HFFc6 (cell line): ENCODE data around the gene HAT1. TPM values are rescaled to one million over a fixed set of nuclear protein-coding genes. Genes with fewer than 3 reads are reported as not detected.
A peak's percentile ranks its signal among the peaks of the same experiment; 100 is the strongest.

Experiments
- DNase-seq: peaks from one replicate; pipeline ENCODE4 v3.0.0-alpha.2; 2018
- H3K27ac Mint-ChIP-seq: 2 replicates; pipeline ENCODE4 v1.8.0; 2020; ENCODE audit warnings: mild to moderate bottlenecking, mixed read lengths
- H3K27me3 Mint-ChIP-seq: 2 replicates; pipeline ENCODE4 v1.8.0; 2021; ENCODE audit warnings: mild to moderate bottlenecking, moderate library complexity, mixed read lengths; ENCODE audit not compliant: insufficient read depth
- H3K36me3 Mint-ChIP-seq: 2 replicates; pipeline ENCODE4 v1.8.0; 2021; ENCODE audit warnings: low read depth, mixed read lengths
- H3K4me1 Mint-ChIP-seq: 2 replicates; pipeline ENCODE4 v1.8.0; 2020; ENCODE audit warnings: low read depth, mixed read lengths
- H3K4me3 Mint-ChIP-seq: 2 replicates; pipeline ENCODE4 v1.8.0; 2020; ENCODE audit warnings: mild to moderate bottlenecking, moderate library complexity, mixed read lengths
- H3K9me3 Mint-ChIP-seq: 2 replicates; pipeline ENCODE4 v1.8.0; 2020; ENCODE audit warnings: mild to moderate bottlenecking, mixed read lengths
- CTCF ChIP-seq: fragments of 200-600 bp; sonication (generic); IDR thresholded peaks from 2 replicates; pipeline ENCODE4 v1.5.0; 2021; ENCODE audit warnings: antibody characterized with exemption, mild to moderate bottlenecking
- total RNA-seq, 6 experiments: library from RNA; stranded (reverse); fragmentation: NEBNext Ultra II Directional; extraction: Animal tissue kit (Norgen Biotek cat#: 25700); gene quantifications; 2 replicates in 1 of 6; 3 replicates in 5 of 6; pipeline ENCODE4 v1.2.3, GENCODE V29; 2021

Gene HAT1
- total RNA-seq, 6 experiments from 2014 or later, result 40.3 to 65.1 (median 61.3) TPM

- Mint-ChIP-seq H3K36me3 (no peaks in the 10 kb centered on the region), H3K27me3 (no peaks in the 10 kb centered on the region), H3K27ac (no peak overlapping the region), H3K4me1 (peaks cover 34% of the 10 kb centered on the region), H3K4me3 (no peak overlapping the region), H3K9me3 (no peaks in the 10 kb centered on the region)
- DNase-seq, result no peak
- no peak for TF ChIP-seq CTCF
These were observed 41.5 kb upstream of the HAT1 start for GRCh38 chr2:171880774-171881173.

- Mint-ChIP-seq H3K4me1 (peaks cover 34% of the 10 kb centered on the region), H3K4me3 (no peak overlapping the region), H3K27me3 (no peaks in the 10 kb centered on the region), H3K9me3 (no peaks in the 10 kb centered on the region), H3K27ac (peak overlapping the region; percentile 0; the same call in 1 of the 2 replicates), H3K36me3 (no peaks in the 10 kb centered on the region)
- no peak for DNase-seq
- no peak for TF ChIP-seq CTCF
These were observed 40.0 kb upstream of the HAT1 start for GRCh38 chr2:171882089-171882769.

GRCh38 chr2:171883275-171883893 is 38.9 kb upstream of the HAT1 start:
- no peak for TF ChIP-seq CTCF
- no peaks in the 10 kb centered on the region for H3K36me3 Mint-ChIP-seq
- no peaks in the 10 kb centered on the region for H3K9me3 Mint-ChIP-seq
- no peak overlapping the region for H3K27ac Mint-ChIP-seq
- DNase-seq, result no peak
- peaks cover 27% of the 10 kb centered on the region for H3K4me1 Mint-ChIP-seq
- H3K4me3 Mint-ChIP-seq, result no peak overlapping the region
- no peaks in the 10 kb centered on the region; the same call in 1 of the 2 replicates for H3K27me3 Mint-ChIP-seq

GRCh38 chr2:171889333-171889732 is 32.9 kb upstream of the HAT1 start:
- H3K4me3 Mint-ChIP-seq, result no peak overlapping the region
- H3K9me3 Mint-ChIP-seq, result no peaks in the 10 kb centered on the region
- H3K27ac Mint-ChIP-seq, result no peak overlapping the region
- peaks cover 20% of the 10 kb centered on the region for H3K4me1 Mint-ChIP-seq
- no peak for TF ChIP-seq CTCF
- H3K36me3 Mint-ChIP-seq, result 0 out of 2 replicates have a peak, but pooled peaks cover 6% of the 10 kb centered on the region
- DNase-seq, result no peak
- H3K27me3 Mint-ChIP-seq, result no peaks in the 10 kb centered on the region; the same call in 1 of the 2 replicates

GRCh38 chr2:171889808-171890207 is 32.5 kb upstream of the HAT1 start:
- Mint-ChIP-seq H3K4me1 (peaks cover 25% of the 10 kb centered on the region), H3K27me3 (no peaks in the 10 kb centered on the region; the same call in 1 of the 2 replicates), H3K36me3 (0 out of 2 replicates have a peak, but pooled peaks cover 6% of the 10 kb centered on the region), H3K9me3 (no peaks in the 10 kb centered on the region), H3K27ac (no peak overlapping the region), H3K4me3 (no peak overlapping the region)
- no peak for DNase-seq
- TF ChIP-seq CTCF, result no peak
